Neural crest cell (in vitro differentiated cells): ENCODE results near the gene FAM227B. TPM values are rescaled to one million over a fixed set of nuclear protein-coding genes. Genes with fewer than 3 reads are reported as not detected.
"Not testable (repeated sequence)": the region's sequence is repeated elsewhere in the genome, so short reads cannot be mapped to it uniquely, and the experiment has no call there.

Experiments
- DNase-seq: peaks from one replicate; pipeline ENCODE4 v3.0.0; 2021; ENCODE audit warnings: low read depth, mixed read lengths, low spot score
- H3K27ac Mint-ChIP-seq: one replicate; pipeline ENCODE4 v1.8.0; 2021; ENCODE audit warnings: mild to moderate bottlenecking, mixed read lengths; ENCODE audit not compliant: unreplicated experiment
- H3K27me3 Mint-ChIP-seq: 2 replicates; pipeline ENCODE4 v1.8.0; 2021; ENCODE audit warnings: low read depth, mild to moderate bottlenecking, mixed read lengths
- H3K36me3 Mint-ChIP-seq: 2 replicates; pipeline ENCODE4 v1.8.0; 2021; ENCODE audit warnings: low read depth, mild to moderate bottlenecking, mixed read lengths
- H3K4me1 Mint-ChIP-seq: 2 replicates; pipeline ENCODE4 v1.8.0; 2021; ENCODE audit warnings: mixed read lengths
- H3K4me3 Mint-ChIP-seq: one replicate; pipeline ENCODE4 v1.8.0; 2021; ENCODE audit warnings: mild to moderate bottlenecking, mixed read lengths
- H3K9me3 Mint-ChIP-seq: 2 replicates; pipeline ENCODE4 v1.8.0; 2021; ENCODE audit warnings: mixed read lengths
- total RNA-seq: library from RNA; stranded (reverse); gene quantifications from 2 replicates; pipeline ENCODE4 v1.2.1, GENCODE V29; 2021
- TF ChIP-seq, protein P1 (sequence below): fragments of 200-600 bp; sonication (generic); conservative IDR thresholded peaks from 2 replicates; pipeline ENCODE4 v1.5.0; 2021; ENCODE audit warnings: antibody characterized with exemption, mild to moderate bottlenecking

FAM227B gene
- total RNA-seq, 1 donor from 2014 or later: 9.0 TPM

DNA sequence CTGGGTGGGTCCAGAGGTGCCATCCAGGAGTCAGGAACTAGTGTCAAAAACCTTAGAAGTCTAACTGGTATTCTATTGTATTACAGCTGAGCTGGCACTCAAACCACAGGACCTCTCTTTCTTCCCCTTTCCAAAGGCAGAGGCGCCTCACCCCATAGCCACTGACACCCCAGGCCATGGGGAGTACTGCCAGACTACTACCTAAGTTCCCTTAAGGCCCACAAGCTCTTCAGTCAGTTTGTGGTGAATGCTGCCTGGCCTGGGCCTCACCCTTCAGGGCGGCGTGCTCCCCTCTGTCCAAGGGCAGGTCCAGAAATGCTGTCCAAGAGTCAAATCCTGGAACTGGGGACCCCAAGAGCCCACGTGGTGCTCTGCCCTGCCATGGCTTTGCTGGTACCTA is 240.6 kb downstream of the FAM227B start:
- Mint-ChIP-seq H3K4me3 (no peak overlapping the region), H3K4me1 (no peaks in the 10 kb centered on the region), H3K27me3 (no peaks in the 10 kb centered on the region), H3K36me3 (no peaks in the 10 kb centered on the region), H3K27ac (no peak overlapping the region), H3K9me3 (no peaks in the 10 kb centered on the region)
- DNase-seq: no peak
- TF ChIP-seq, protein P1, sequence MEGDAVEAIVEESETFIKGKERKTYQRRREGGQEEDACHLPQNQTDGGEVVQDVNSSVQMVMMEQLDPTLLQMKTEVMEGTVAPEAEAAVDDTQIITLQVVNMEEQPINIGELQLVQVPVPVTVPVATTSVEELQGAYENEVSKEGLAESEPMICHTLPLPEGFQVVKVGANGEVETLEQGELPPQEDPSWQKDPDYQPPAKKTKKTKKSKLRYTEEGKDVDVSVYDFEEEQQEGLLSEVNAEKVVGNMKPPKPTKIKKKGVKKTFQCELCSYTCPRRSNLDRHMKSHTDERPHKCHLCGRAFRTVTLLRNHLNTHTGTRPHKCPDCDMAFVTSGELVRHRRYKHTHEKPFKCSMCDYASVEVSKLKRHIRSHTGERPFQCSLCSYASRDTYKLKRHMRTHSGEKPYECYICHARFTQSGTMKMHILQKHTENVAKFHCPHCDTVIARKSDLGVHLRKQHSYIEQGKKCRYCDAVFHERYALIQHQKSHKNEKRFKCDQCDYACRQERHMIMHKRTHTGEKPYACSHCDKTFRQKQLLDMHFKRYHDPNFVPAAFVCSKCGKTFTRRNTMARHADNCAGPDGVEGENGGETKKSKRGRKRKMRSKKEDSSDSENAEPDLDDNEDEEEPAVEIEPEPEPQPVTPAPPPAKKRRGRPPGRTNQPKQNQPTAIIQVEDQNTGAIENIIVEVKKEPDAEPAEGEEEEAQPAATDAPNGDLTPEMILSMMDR: no peak

DNA sequence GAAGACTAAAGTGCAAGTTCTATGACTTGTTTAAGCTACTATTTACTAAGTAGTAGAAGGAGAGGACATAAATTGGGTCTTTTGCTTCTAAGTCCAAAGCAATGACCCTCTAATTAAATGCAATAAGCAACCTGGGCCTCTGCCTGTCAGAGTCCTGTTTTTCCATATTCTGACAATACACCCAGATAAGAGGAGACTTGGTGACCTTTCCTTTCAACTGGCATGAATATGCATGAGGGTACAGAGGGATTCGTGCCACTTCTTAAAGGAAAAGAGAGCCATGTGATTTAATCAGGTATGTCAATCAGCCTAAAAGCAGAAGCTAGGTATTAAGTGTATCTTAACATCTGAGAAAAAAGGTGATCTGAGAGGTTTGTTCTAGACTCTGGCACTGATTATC is 248.3 kb downstream of the FAM227B start:
- Mint-ChIP-seq H3K27me3 (no peaks in the 10 kb centered on the region), H3K4me3 (no peak overlapping the region), H3K4me1 (peaks cover 6% of the 10 kb centered on the region), H3K9me3 (no peaks in the 10 kb centered on the region), H3K27ac (no peak overlapping the region), H3K36me3 (no peaks in the 10 kb centered on the region)
- TF ChIP-seq, protein P1: no peak
- DNase-seq: no peak

DNA sequence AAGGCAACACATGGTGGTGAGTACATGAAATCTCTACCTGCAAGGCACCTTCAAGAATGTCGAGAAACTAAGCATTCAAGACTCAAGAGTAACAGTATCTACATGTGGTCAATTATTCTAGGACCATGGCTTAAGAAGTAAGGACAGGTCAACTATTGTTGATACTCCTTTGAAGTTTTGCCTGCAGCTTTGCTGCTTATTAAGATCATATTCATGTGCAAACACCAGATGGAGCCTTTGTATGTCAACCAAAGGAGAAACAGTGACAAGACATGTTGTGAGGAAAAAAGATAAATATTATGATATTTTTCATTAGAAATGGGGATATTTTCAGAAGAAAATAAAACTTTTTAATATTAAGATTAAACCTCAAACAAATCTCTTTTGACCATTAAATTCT is 249.8 kb downstream of the FAM227B start:
- Mint-ChIP-seq H3K9me3 (peaks cover 2% of the 10 kb centered on the region), H3K27me3 (no peaks in the 10 kb centered on the region), H3K36me3 (peaks cover 2% of the 10 kb centered on the region), H3K4me1 (peaks cover 6% of the 10 kb centered on the region), H3K27ac (no peak overlapping the region), H3K4me3 (no peak overlapping the region)
- TF ChIP-seq, protein P1: peak; percentile 34
- DNase-seq: no peak

DNA sequence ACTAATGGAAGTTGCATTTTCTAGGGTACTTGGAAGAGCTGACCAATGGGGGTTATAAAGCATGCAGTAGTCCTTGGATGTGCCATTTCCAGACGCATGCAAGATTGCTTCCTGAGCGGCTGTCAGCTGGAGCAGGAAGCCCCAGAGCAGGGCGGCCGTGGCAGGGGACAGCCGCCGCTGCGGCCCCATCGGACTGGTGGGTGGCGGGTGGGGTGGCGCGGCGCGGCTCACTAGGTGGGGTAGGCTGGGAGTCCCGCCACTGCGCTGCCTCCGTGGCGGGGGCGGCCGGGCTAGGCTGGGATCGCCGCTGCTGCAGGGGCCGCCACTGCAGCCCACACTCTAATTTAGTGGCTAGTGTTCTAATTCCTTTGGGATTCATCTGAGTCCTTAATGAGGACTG is 254.1 kb downstream of the FAM227B start:
- Mint-ChIP-seq H3K9me3 (peaks cover 8% of the 10 kb centered on the region), H3K36me3 (peaks cover 12% of the 10 kb centered on the region), H3K27me3 (no peaks in the 10 kb centered on the region), H3K4me3 (no peak overlapping the region), H3K27ac (no peak overlapping the region), H3K4me1 (no peaks in the 10 kb centered on the region)
- TF ChIP-seq, protein P1: no peak
- DNase-seq: no peak

DNA sequence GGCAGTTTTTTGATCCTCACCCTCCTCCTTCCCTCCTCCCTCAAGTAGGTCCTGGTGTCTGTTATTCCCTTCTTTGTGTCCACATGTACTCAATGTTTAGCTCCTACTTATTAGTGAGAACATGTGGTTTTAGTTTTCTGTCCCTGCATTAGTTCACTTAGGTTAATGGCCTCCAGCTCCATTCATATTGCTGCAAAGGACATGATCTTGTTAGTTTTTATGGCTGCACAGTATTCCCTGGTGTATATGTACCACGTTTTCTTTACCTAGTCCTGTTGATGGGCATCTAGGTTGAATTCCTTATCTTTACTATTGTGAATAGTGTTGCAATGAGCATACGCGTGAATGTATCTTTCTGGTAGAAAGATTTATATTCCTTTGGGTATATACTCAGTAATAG is 259.2 kb downstream of the FAM227B start:
- no peak overlapping the region for H3K27ac Mint-ChIP-seq
- no peaks in the 10 kb centered on the region for H3K4me1 Mint-ChIP-seq
- TF ChIP-seq, protein P1: no peak
- no peak for DNase-seq
- H3K9me3 Mint-ChIP-seq: peaks cover 11% of the 10 kb centered on the region
- no peaks in the 10 kb centered on the region for H3K27me3 Mint-ChIP-seq
- no peak overlapping the region for H3K4me3 Mint-ChIP-seq
- H3K36me3 Mint-ChIP-seq: peaks cover 15% of the 10 kb centered on the region

DNA sequence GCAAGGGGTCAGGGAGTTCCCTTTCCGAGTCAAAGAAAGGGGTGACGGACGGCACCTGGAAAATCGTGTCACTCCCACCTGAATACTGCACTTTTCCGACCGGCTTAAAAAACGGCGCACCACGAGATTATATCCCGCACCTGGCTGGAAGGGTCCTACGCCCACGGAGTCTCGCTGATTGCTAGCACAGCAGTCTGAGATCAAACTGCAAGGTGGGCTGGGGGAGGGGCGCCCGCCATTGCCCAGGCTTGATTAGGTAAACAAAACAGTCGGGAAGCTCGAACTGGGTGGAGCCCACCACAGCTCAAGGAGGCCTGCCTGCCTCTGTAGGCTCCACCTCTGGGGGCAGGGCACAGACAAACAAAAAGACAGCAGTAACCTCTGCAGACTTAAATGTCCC is 266.2 kb downstream of the FAM227B start:
- H3K27ac Mint-ChIP-seq, DNase-seq, H3K27me3 Mint-ChIP-seq, H3K4me1 Mint-ChIP-seq, H3K4me3 Mint-ChIP-seq, H3K36me3 Mint-ChIP-seq: not testable (repeated sequence)
- H3K9me3 Mint-ChIP-seq: peaks cover 13% of the 10 kb centered on the region
